ENCODE measurements around the gene GABBR1. TPM values are rescaled to one million over a fixed set of nuclear protein-coding genes. Genes with fewer than 3 reads are reported as not detected.

The GABBR1 gene
- total and polyA plus RNA-seq, 2 donors (not counting 1 experiment from before 2014, with no cell fraction given) = 198 to 241 TPM

- ChIA-PET POLR2A (no interaction called here), CTCF (no interaction called here)
- Histone ChIP-seq H3K4me2 (replicated peaks; ENCODE audit: low read depth, low read length, poor library complexity, severe bottlenecking) (no peak within 1 kb of the TSS), H3K36me3 (replicated peaks in 1 of 2; ENCODE audit: control extremely low read depth in 1 of 2, control insufficient read depth in 1 of 2, extremely low read depth in 1 of 2, insufficient read depth in 2 of 2, low read length in 1 of 2) (no peaks in the 10 kb centered on the region), H3K27ac (ENCODE audit: low read length in 2 of 2) (no peak within 1 kb of the TSS), H2AFZ (ENCODE audit: insufficient read depth, low read depth, low read length, poor library complexity, severe bottlenecking) (no peak within 1 kb of the TSS), H3K4me3 (ENCODE audit: control extremely low read depth in 1 of 5, extremely low read depth in 1 of 5, insufficient read depth in 1 of 5, low read depth in 2 of 5, low read length in 4 of 5) (no peak within 1 kb of the TSS), H3K4me1 (ENCODE audit: control insufficient read depth in 2 of 2, insufficient read depth in 2 of 2, low read length in 2 of 2) (no peaks in the 10 kb centered on the region), H3K9ac (ENCODE audit: low read length) (no peak within 1 kb of the TSS), H3K79me2 (ENCODE audit: control insufficient read depth, insufficient read depth, low read length) (no peaks in the 10 kb centered on the region), H3K9me3 (ENCODE audit: control extremely low read depth in 1 of 3, control insufficient read depth in 2 of 3, insufficient read depth in 1 of 3, low read length in 2 of 3) (no peaks in the 10 kb centered on the region), H4K20me1 (ENCODE audit: control insufficient read depth, insufficient read depth, low read length, poor library complexity, severe bottlenecking) (no peaks in the 10 kb centered on the region), H3K27me3 (replicated peaks in 1 of 4; ENCODE audit: control extremely low read depth in 1 of 4, control insufficient read depth in 3 of 4, insufficient read depth in 4 of 4, low read length in 3 of 4) (peaks cover 0 to 12% (median 0%) of the 10 kb centered on the region in 4 experiments)
- DNase-seq = no peak
- TF ChIP-seq CTCF (IDR thresholded peaks at IDR 0.05) = no peak
- TF ChIP-seq EZH2 (IDR thresholded peaks at IDR 0.05; ENCODE audit: borderline replicate concordance, insufficient read depth, low read depth, low read length, poor library complexity, severe bottlenecking) = no peak
- Mint-ChIP-seq H3K27me3 (peaks cover 43% of the 10 kb centered on the region), H3K27ac (no peak within 1 kb of the TSS), H3K4me3 (no peak within 1 kb of the TSS), H3K9me3 (ENCODE audit: insufficient read depth) (no peaks in the 10 kb centered on the region), H3K4me1 (no peaks in the 10 kb centered on the region)
- intact Hi-C loops (cut with micrococcal nuclease) = no loop called here
- no peak for ATAC-seq (ENCODE audit: low read depth)
Measured at GRCh38 chr6:29584821-29585220, 48.2 kb downstream of the GABBR1 start, which contains the start of gene OR2H2. Gene OR2H2, plus strand, starts transcription at chr6:29585121. Its CDS starts 2,824 bp downstream, at chr6:29587945.

- no peak overlapping the region for H3K9ac ChIP-seq (ENCODE audit: low read length)
- no peaks in the 10 kb centered on the region for H3K9me3 ChIP-seq (ENCODE audit: control extremely low read depth in 1 of 3, control insufficient read depth in 2 of 3, insufficient read depth in 1 of 3, low read length in 2 of 3)
- no peak overlapping the region for H3K27ac ChIP-seq (ENCODE audit: low read length in 2 of 2)
- no peak overlapping the region for H2AFZ ChIP-seq (ENCODE audit: insufficient read depth, low read depth, low read length, poor library complexity, severe bottlenecking)
- H3K4me2 ChIP-seq (replicated peaks; ENCODE audit: low read depth, low read length, poor library complexity, severe bottlenecking) = no peak overlapping the region
- no peak overlapping the region for H3K27ac Mint-ChIP-seq
- H3K27me3 ChIP-seq (replicated peaks in 1 of 4; ENCODE audit: control extremely low read depth in 1 of 4, control insufficient read depth in 3 of 4, insufficient read depth in 4 of 4, low read length in 3 of 4) = peaks cover 0 to 44% (median 14%) of the 10 kb centered on the region in 4 experiments
- WGBS (ENCODE audit: insufficient coverage) = 72% methylated on average over 6 of the region's 7 CpGs
- no peaks in the 10 kb centered on the region for H3K36me3 ChIP-seq (replicated peaks in 1 of 2; ENCODE audit: control extremely low read depth in 1 of 2, control insufficient read depth in 1 of 2, extremely low read depth in 1 of 2, insufficient read depth in 2 of 2, low read length in 1 of 2)
- no peaks in the 10 kb centered on the region for H3K9me3 Mint-ChIP-seq (ENCODE audit: insufficient read depth)
- ATAC-seq (ENCODE audit: low read depth) (no peak), DNase-seq (no peak)
- H4K20me1 ChIP-seq (ENCODE audit: control insufficient read depth, insufficient read depth, low read length, poor library complexity, severe bottlenecking) = no peaks in the 10 kb centered on the region
- H3K4me1 Mint-ChIP-seq = no peaks in the 10 kb centered on the region
- no peak for TF ChIP-seq EZH2 (IDR thresholded peaks at IDR 0.05; ENCODE audit: borderline replicate concordance, insufficient read depth, low read depth, low read length, poor library complexity, severe bottlenecking)
- no peak for TF ChIP-seq CTCF (IDR thresholded peaks at IDR 0.05)
- intact Hi-C loops (cut with micrococcal nuclease) = no loop called here
- CTCF ChIA-PET = interaction anchor here (1.8 kb wide), 1 partner anchor 12 kb away, joined by 6 read pairs; no protein-coding TSS in a partner anchor
- H3K4me1 ChIP-seq (ENCODE audit: control insufficient read depth in 2 of 2, insufficient read depth in 2 of 2, low read length in 2 of 2) = no peaks in the 10 kb centered on the region
- no peaks in the 10 kb centered on the region for H3K79me2 ChIP-seq (ENCODE audit: control insufficient read depth, insufficient read depth, low read length)
- peaks cover 62% of the 10 kb centered on the region for H3K27me3 Mint-ChIP-seq
- H3K4me3 Mint-ChIP-seq = no peak overlapping the region
- no peak overlapping the region for H3K4me3 ChIP-seq (ENCODE audit: control extremely low read depth in 1 of 5, extremely low read depth in 1 of 5, insufficient read depth in 1 of 5, low read depth in 2 of 5, low read length in 4 of 5)
- POLR2A ChIA-PET = no interaction called here
Measured at GRCh38 chr6:29577544-29577943, 55.4 kb downstream of the GABBR1 start.
